HG03175 (cell line): ENCODE results near the gene CDC34.

ENCODE experiments used
- ATAC-seq: cut with Tn5 transposase; IDR thresholded peaks from one replicate; pipeline ENCODE4 v1.9.1; 2021; ENCODE audit warnings: mild to moderate bottlenecking, moderate library complexity; ENCODE audit not compliant: unreplicated experiment

CDC34 gene

DNA sequence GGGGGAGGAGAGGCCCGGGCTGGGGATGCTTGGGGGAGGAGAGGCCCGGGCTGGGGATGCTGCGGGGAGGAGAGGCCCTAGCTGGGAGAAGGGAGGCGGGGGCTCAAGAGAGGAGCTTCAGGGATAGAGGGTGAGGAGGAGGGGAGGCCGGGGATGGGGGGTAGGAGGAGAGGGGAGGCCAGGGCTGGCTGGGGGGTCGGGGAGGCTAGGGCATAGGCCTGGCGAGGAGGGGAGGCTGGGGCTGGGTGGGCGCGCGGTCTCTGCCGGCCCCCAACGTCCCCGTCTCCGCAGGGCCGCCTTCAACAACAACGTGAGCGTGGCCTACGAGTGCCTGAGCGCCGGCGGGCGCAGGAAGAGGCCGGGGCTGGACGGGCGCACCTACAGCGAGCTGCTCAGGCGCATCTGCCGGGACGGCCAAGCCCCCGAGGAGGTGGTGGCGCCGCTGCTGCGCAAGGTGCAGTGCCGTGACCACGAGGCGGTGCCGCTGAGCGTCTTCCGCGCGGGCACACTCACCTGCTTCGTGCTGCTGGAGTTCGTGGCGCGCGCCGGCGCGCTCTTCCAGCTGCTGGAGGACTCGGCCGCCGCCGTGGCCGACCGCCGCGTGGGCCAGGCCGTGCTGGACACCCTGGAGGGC is 12.8 kb upstream of the CDC34 start:
- no peak for ATAC-seq

DNA sequence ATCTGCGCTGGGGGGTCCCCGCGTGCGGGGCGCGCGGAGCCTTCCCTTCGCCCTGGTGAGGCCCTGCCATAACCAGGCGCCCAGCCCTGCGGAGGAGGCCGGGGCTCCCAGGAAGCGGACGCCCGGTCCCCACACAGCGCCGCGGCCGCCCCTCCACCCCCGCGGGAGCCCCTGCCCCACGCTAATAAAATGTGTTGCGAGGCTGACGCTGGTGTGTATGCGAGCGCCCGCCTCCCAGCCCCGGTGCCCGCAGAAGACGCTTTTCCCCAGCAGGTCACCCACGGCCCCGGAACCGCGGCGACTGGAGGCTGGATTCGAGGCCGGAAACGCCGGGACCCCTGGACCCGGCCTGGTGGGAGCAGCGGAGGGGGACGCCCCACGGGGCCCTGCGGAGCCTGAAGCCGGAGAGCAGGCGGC is 12.1 kb upstream of the CDC34 start:
- ATAC-seq = no peak

DNA sequence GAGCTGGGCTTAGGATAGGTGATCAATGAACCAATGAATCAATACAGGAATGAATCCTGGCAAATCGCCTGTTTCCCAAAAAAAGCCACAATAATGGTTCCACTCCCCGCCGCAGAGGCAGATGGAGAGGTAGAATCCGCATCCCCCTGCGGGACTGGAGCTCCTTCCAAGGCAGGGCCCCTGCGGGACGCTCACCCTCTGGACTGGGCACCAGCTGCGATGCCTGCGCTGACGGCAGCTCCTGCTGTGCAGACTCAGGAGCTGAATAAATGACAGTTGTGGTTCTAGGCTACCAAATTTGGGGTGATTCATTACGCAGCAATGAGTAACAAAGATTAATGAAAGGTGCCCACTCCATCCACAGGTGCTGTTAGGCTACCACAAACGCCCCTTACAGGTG is 8.8 kb upstream of the CDC34 start:
- no peak for ATAC-seq

DNA sequence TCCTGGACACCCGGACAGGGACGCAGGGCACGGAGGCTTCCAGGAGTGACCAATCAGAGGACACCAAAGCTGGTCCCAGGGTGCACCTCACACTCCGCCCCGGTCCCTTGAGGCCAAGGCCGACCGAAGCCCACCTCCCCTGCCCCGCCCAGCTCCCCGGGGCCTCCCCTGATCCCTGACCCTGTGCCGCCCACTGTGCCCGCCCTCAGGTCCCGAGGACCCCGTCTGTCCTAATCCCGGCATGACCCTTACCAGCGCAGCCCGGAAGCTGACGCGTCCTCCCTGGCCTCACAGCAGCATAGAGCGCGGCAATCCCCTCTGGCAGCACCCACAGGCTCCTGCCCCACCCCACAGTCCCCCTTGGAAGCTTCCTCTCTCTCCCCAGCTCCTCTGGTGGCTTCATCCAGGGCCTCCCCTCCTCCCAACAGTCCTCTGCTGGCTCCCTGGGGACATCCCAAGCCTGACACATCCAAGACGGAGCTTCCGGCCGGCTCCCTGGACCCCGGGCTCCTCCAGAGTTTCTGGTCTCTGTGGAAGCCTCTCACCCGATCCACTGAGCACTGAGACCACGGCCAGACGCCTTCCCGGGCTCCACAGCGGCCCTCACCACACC is 7.4 kb upstream of the CDC34 start:
- ATAC-seq = no peak

DNA sequence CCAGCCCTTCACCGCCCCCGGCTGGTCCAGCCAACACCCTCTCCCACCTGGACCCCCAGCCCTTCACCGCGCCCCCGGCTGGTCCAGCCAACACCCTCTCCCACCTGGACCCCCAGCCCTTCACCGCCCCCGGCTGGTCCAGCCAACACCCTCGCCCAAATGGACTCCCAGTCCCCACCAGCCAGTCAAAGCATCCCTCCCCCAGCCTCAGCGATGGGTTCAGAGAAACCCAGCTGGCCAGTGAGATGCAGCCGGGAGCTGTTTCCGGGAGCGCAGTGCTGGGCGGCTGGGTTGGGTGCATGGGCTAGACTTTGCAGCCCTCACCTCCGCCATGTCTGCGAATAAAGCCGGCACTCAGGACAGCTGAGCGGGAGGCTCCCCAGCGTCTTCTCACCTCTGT is 6.5 kb upstream of the CDC34 start:
- ATAC-seq = no peak

DNA sequence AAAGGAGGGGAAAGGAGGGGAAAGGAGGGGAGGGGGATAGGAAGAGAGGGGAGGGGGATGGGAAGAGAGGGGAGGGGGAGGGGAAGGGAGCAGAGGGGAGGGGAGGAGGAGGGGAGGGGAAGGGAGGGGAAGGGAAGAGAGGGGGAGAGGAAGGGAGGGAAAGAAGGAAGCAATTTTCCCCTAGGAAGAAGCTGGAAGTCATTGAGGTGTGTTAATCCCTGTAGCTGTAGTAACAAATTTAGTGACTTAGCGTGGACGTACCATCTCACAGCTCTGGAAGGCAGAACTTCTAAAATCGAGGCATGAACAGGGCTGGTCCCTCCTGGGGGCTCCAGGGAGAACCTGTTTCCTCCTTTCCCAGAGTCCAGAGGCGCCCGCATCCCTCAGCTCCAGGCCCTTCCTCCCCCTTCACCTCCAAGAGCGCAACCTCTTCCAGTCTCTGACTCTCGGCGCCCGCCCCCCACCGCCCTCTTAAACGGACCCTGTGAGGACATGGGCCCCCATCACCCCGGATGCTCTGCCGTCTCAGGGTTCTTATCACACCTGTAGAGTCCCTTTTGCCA is 5.6 kb upstream of the CDC34 start:
- ATAC-seq = no peak

DNA sequence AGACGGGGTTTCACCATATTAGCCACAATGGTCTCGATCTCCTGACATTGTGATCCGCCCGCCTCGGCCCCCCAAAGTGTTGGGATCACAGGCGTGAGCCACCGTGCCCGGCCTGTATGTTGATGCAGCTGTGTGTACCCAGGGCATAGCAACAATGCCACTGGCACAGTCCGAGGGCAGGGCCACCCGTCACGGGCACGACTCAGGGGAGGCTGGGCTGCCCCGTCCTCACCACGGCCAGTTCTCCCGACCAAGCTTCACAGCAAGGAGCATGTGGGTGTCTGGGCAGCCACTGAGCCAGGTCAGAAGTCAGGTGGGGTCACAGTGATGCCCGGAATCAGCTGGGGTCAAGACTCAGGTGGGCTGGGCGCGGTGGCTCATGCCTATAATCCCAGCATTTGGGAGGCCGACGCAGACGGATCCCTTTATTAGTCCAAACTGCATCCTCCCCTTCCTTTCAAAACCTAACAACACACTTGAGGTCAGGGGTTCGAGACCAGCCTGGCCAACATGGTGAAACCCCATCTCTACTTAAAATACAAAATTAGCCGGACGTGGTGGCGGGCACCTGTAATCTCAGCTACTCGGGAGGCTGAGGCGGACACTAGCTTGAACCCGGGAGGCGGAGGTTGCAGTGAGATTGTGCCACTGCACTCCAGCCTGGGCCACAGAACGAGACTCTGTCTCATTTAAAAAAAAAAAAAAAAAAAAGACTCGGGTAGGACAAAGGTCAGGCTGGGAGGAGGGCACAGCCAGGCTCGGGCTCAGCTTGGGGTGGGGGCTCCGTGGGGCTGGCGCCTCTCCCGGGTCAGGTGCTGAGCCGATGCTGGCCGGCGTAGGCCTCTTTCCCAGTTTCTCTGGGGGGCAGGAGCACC is 1.2 kb upstream of the CDC34 start:
- ATAC-seq = no peak

DNA sequence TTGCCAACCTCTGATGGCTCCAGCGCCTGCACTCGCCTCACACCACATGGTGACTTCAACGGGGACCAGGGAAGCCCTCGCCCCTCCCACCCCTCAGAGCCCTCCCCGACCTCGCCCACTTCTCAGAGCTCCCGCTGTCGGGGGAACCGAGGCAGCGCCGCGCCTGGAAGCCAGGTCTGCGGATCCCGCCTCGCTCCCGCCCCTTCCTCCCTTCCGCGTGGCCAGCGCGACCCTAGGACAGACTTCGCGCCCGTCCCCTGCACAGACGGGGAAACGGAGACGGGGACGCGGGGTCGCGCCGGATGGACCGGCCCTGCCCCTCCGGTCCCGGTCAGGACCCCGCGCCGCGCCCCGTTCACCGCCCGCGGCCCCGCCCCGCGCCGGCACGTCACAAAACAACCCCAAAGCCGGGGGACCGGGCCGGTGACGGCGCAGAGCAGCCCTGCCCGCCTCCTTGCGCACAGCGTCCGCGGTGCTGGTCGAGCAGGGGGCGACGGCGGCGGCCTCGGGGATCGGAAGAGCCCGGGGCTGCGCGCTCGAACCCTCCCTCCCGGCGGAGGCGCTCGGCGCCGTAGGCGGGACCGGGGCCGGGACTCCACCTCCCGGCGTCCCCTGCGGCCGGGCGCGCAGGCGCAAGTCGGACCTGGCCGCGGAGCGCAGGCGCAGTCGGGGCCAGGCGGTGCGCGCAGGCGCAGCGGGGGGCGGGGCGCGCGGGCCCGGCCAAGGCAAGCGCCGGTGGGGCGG is 379 bp upstream of the CDC34 start:
- peak; percentile 65 for ATAC-seq

DNA sequence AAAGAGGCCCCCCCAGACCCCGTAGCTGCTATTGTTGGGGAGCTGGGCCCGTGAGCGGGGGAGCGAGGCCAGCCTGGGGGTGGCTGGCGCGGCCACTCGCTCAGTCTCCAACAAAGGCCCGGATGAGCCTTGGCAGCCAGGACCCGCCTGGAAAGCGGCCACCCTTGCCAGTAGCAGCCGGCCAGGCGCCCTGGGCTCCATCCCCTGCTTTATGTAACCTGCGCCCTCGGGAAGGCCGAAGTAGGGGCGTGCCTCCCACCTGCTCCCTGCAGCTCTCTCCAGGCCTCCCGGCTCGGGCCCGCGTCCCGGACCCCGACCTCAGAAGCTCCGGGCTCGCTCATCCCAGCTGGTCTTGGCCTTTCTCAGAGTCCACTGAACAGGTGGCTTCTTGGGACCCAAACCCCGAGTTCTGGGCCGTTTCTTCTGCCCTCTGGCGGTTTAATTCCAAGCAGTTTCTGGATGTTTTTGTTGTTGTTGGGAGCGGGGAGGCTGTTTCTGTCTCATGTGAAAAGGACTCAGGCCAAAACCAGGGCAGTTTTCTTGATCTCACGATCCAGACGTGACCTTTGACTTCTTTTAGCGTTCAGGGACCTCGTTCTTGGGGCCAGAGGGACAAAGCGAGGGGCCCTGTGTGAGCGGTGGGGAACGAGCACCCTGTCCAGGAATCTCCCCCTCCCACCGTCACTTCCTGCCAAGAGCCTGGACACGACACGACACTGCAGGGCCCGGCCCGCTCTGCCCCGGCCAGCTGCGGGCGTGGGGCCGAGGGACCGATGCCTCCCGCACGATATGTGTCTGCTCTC is 1.2 kb downstream of the CDC34 start:
- no peak for ATAC-seq

DNA sequence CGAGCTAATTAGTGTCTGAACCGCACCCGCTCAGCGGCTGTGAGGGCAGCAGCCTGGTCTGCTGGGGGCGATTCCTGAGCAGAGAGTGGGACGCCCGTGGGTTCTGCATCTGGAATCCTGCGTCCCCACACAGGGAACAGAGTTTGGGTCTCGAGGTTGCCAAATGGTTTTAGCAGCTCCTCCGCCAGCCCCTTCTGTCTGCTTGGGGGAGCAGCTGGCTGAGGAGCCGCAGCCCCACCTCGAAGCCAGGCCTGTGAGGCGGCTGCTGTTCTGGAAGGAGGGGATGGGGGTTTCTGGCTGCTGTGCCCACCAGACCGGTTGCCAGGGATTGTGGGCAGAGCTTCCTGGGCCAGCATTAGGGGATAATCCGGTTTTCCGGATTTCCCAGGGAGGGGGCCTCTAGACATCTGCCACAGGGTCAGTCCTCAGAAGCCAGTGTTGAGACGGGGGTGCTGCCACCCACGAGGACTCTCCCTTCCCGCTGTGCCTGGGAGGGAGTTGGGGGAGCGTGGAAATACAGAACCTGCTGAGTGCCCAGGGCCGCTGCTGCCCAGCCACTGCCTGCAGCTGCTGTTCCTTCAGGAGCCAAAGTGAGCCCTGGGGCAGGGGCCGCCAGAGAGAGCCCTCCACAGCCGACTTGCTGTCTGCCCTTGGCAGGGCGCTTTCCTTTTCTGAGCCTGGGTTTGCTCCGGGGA is 2.0 kb downstream of the CDC34 start:
- ATAC-seq = no peak

DNA sequence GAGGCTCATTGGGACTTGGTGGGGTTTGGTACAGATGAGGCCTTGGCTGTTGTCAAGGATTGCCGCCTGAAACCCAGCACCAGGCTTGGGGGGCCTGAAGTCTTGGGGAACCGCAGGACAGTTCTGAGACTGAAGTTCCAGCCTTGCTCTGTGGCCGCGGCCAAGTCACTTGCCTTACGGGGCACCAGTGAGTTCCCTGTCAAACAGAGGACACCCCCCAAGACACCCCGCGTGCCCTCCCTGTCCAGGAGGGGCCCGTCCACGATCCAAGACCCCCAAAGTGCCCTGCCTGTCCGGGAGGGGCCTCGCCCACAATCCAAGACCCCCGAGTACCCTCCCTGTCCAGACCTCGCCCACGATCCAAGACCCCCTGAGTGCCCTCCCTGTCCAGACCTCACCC is 2.5 kb downstream of the CDC34 start:
- ATAC-seq = no peak

DNA sequence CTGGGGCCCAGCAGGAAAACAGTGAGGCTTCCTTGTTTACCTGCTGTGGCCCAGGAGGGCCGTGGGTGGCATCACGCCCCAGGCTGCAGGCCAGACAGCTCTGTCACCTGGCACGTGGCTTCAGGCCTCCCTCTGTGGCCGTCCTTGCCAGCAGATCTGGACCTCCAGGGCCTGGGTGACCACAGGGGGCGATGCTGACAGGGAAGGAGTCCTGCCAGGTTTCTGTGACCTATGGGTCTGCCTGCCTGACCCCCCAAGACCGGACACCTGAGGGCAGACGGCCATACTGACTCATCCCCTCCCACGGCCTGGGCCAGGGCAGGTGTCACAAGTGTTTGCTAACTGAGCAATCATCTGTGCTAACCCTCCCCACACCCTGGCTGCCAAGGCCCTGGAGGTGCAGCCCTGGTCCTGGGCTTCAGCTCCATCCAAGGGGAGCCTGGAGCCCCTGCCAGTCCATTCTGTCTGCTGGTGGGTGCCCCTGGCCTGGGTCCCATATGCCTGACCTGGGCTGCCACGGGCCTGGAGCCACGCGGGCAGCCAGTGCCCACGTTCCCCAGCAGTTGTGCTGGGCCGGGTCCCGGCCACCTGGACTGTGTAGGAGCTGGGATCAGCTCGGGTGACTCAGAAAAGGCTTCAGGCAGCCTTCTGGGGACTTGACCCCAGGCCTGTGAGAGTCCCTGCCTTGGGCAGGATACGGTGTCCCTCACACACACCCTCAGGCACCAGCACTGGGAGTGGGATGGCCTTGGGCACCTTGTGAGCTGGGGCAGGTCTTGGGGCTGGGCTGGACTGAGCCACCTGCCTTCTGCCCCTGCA is 3.7 kb downstream of the CDC34 start:
- no peak for ATAC-seq

DNA sequence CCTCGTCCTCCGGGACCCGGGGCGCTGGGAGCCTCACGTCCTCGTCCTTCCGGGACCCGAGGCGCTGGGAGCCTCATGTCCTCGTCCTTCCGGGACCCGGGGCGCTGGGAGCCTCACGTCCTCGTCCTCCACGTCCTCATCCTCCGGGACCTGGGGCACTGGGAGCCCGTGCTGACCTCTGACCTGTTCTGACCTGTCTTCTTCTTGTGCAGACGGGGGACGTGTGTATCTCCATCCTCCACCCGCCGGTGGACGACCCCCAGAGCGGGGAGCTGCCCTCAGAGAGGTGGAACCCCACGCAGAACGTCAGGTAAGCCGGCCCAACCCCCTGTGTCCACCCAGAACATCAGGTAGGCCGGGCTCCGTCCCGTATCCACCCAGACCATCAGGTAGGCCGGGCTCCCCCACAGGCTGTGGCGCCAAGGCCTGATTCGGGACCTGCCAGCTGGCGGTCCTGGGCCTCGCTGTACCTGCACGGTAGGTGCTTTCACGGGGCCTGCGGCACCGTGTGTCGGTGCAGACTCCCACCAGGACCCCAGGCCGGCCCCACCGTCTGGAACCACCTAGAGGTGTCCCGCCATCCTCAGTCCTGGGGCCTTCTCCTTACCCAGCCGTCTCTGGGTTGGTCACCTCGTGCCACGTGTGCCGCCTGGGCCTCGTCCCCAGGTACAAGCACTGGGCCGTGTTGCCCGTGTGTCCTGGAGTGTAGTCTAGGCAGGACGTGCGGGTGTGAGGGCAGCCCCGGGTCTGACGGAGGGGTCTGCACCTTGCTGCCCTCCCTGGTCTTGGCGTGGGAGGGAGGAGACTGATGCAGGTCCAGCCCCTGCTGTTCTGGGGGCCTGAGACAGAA is 4.7 kb downstream of the CDC34 start:
- no peak for ATAC-seq

DNA sequence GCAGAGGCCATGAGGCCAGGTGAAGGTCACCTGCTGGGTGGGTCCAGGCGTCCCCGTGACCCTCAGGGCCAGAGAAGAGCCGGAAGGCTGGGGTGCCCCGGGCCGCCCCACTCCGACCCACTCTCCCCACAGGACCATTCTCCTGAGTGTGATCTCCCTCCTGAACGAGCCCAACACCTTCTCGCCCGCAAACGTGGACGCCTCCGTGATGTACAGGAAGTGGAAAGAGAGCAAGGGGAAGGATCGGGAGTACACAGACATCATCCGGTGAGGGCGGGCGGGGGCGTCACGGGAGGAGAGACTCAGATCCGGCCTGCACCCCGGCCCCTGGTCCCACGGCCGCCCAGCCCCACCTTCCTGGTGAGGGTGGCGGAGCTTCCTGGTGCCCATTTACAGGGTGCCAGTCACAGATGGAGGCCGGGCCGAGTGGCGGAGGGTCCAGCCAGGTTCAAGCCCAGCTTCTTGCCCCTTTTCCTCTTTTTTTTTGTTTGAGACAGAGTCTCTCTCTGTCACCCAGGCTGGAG is 5.4 kb downstream of the CDC34 start:
- ATAC-seq = no peak

DNA sequence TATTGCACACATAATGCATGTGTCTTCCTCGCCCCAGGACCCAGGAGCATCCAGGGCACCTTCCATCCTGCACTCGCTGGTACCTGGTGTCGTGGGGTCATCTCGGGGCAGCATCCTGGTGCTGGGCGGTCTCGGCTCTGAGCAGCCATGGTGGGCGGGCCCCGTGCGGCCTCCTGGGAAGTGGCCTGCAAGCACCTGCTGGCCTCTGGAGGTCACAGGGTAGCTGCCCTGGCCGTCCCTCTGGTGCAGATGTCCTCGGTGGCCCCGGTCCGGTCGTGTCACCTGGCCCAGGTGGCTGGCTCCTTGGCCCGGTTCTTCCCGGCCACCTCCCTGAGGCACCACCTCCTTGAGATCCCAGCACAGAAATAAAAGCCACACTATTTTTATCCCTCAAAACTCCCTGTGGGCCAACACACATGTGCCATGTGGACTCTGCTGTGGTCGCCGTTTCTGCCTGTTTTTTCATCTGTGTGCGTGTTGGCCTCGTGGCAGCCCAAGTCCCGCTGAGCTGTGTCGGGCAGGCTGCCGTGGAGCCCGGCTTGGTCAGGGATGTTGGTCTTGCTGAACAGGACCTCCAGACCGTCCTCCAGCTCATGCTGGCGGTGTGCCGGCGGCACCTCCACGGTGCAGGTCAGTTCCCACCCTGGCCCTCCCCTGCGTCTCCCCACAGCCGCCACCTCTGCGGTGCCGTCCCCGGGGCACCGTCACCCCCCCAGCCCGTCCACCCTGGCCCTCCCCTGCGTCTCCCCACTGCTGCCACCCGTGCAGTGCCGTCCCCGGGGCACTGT is 7.3 kb downstream of the CDC34 start:
- ATAC-seq = no peak

DNA sequence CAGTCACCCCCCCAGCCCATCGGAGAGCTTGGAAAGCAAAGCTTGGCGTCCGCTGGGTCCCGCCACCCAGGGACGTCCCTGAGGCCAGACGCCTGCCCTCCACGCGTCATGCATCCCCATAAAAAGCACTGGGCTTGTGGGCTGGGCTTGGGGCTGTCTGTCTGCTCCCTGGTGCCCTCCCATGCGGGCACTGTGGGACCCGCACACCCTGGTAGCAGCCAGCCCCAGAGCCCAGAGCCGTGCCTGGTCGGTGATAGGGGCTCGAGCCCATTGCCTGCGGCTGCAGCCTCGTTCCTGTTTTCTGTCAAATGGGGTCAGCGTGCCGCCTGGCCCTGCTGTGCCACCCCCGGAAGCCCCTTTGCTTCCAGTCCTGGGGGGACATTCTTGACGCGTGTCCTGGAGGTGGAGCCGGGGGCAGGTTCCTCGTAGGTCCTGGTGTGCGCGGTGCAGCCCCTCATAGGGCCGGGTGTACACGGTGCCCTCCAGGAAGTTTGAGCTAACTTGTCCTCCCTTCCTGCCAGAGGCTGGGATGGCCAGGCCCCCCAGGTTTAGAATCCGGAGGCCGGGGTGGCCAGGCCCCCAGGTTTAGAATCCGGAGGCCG is 8.0 kb downstream of the CDC34 start:
- no peak for ATAC-seq
